T-helper 1 cell treated with Interleukin-12 subunit alpha and Interleukin-12 subunit beta and Interleukin-4 antibody, amounts not matched to agents 30 μg/mL and 1 μg/mL, for 36 hours (primary cell): Measurements from ENCODE around the gene SEC63.
"Not testable (repeated sequence)": the region's sequence is repeated elsewhere in the genome, so short reads cannot be mapped to it uniquely, and the experiment has no call there.

Experiments used
- H3K27ac Mint-ChIP-seq: one replicate; pipeline ENCODE4 v1.8.0; 2021; ENCODE audit warnings: mild to moderate bottlenecking, mixed read lengths
- H3K27me3 Mint-ChIP-seq: one replicate; pipeline ENCODE4 v1.8.0; 2021; ENCODE audit warnings: low read depth, mixed read lengths
- H3K36me3 Mint-ChIP-seq: one replicate; pipeline ENCODE4 v1.8.0; 2021; ENCODE audit warnings: low read depth, mixed read lengths
- H3K4me1 Mint-ChIP-seq: one replicate; pipeline ENCODE4 v1.8.0; 2021; ENCODE audit warnings: low read depth, mixed read lengths
- H3K4me3 Mint-ChIP-seq: one replicate; pipeline ENCODE4 v1.8.0; 2021; ENCODE audit warnings: mild to moderate bottlenecking, moderate library complexity, mixed read lengths
- H3K9me3 Mint-ChIP-seq: one replicate; pipeline ENCODE4 v1.8.0; 2021; ENCODE audit warnings: mixed read lengths

The SEC63 gene

GRCh38 chr6:107868867-107869611 lies 89.0 kb downstream of the SEC63 start:
- Mint-ChIP-seq H3K4me1 (peaks cover 9% of the 10 kb centered on the region), H3K27ac (no peak overlapping the region), H3K36me3 (peaks cover 22% of the 10 kb centered on the region), H3K27me3 (no peaks in the 10 kb centered on the region), H3K9me3 (no peaks in the 10 kb centered on the region), H3K4me3 (no peak overlapping the region)

- Mint-ChIP-seq H3K4me3 (no peak overlapping the region), H3K27ac (no peak overlapping the region), H3K9me3 (no peaks in the 10 kb centered on the region), H3K4me1 (peaks cover 7% of the 10 kb centered on the region), H3K27me3 (peaks cover 3% of the 10 kb centered on the region), H3K36me3 (peaks cover 15% of the 10 kb centered on the region)
These were observed 90.7 kb downstream of the SEC63 start for GRCh38 chr6:107867302-107867615.

GRCh38 chr6:107866606-107867301 lies 91.3 kb downstream of the SEC63 start:
- Mint-ChIP-seq H3K36me3 (peaks cover 15% of the 10 kb centered on the region), H3K27ac (no peak overlapping the region), H3K4me1 (peaks cover 7% of the 10 kb centered on the region), H3K27me3 (peaks cover 3% of the 10 kb centered on the region), H3K9me3 (no peaks in the 10 kb centered on the region), H3K4me3 (no peak overlapping the region)

GRCh38 chr6:107864226-107865127 lies 93.5 kb downstream of the SEC63 start:
- Mint-ChIP-seq H3K27ac (no peak overlapping the region), H3K27me3 (peaks cover 3% of the 10 kb centered on the region)

GRCh38 chr6:107862383-107862782 lies 95.6 kb downstream of the SEC63 start:
- no peaks in the 10 kb centered on the region for H3K9me3 Mint-ChIP-seq
- H3K4me1 Mint-ChIP-seq: peaks cover 1% of the 10 kb centered on the region
- no peaks in the 10 kb centered on the region for H3K36me3 Mint-ChIP-seq
- H3K27me3 Mint-ChIP-seq: peaks cover 6% of the 10 kb centered on the region
- H3K4me3 Mint-ChIP-seq: no peak overlapping the region
- no peak overlapping the region for H3K27ac Mint-ChIP-seq

More at GRCh38 chr6:107864226-107865127, 93.5 kb downstream of the SEC63 start:
- Mint-ChIP-seq H3K4me3 (no peak overlapping the region), H3K36me3 (peaks cover 2% of the 10 kb centered on the region), H3K4me1 (peaks cover 3% of the 10 kb centered on the region), H3K9me3 (no peaks in the 10 kb centered on the region)

- H3K9me3 Mint-ChIP-seq, H3K27ac Mint-ChIP-seq, H3K36me3 Mint-ChIP-seq, H3K27me3 Mint-ChIP-seq, H3K4me3 Mint-ChIP-seq, H3K4me1 Mint-ChIP-seq: not testable (repeated sequence)
These were observed 97.0 kb downstream of the SEC63 start for GRCh38 chr6:107860963-107861362.

- not testable (repeated sequence) for H3K4me3 Mint-ChIP-seq, H3K4me1 Mint-ChIP-seq, H3K9me3 Mint-ChIP-seq
These were observed 97.9 kb downstream of the SEC63 start for GRCh38 chr6:107860144-107860543.

GRCh38 chr6:107853230-107853629 lies 104.8 kb downstream of the SEC63 start:
- H3K27me3 Mint-ChIP-seq: peaks cover 16% of the 10 kb centered on the region
- no peak overlapping the region for H3K4me3 Mint-ChIP-seq
- peak overlapping the region; percentile 28 for H3K27ac Mint-ChIP-seq
- H3K4me1 Mint-ChIP-seq: peaks cover 3% of the 10 kb centered on the region
- no peaks in the 10 kb centered on the region for H3K36me3 Mint-ChIP-seq
- H3K9me3 Mint-ChIP-seq: no peaks in the 10 kb centered on the region

More at GRCh38 chr6:107860144-107860543, 97.9 kb downstream of the SEC63 start:
- not testable (repeated sequence) for H3K36me3 Mint-ChIP-seq, H3K27me3 Mint-ChIP-seq, H3K27ac Mint-ChIP-seq

- no peak overlapping the region for H3K4me3 Mint-ChIP-seq
- no peaks in the 10 kb centered on the region for H3K36me3 Mint-ChIP-seq
- no peaks in the 10 kb centered on the region for H3K9me3 Mint-ChIP-seq
- peaks cover 16% of the 10 kb centered on the region for H3K27me3 Mint-ChIP-seq
- peaks cover 7% of the 10 kb centered on the region for H3K4me1 Mint-ChIP-seq
- H3K27ac Mint-ChIP-seq: no peak overlapping the region
These were observed 108.7 kb downstream of the SEC63 start for GRCh38 chr6:107849325-107849724.

GRCh38 chr6:107847844-107848802 lies 109.9 kb downstream of the SEC63 start:
- Mint-ChIP-seq H3K4me1 (peaks cover 13% of the 10 kb centered on the region), H3K4me3 (peak overlapping the region; percentile 73), H3K27me3 (peaks cover 13% of the 10 kb centered on the region), H3K27ac (peak overlapping the region; percentile 27), H3K36me3 (no peaks in the 10 kb centered on the region), H3K9me3 (no peaks in the 10 kb centered on the region)

GRCh38 chr6:107846262-107846795 lies 111.7 kb downstream of the SEC63 start:
- peaks cover 9% of the 10 kb centered on the region for H3K27me3 Mint-ChIP-seq
- no peak overlapping the region for H3K27ac Mint-ChIP-seq
- H3K4me3 Mint-ChIP-seq: no peak overlapping the region
- H3K4me1 Mint-ChIP-seq: peaks cover 13% of the 10 kb centered on the region
- no peaks in the 10 kb centered on the region for H3K36me3 Mint-ChIP-seq
- H3K9me3 Mint-ChIP-seq: no peaks in the 10 kb centered on the region

- Mint-ChIP-seq H3K9me3 (no peaks in the 10 kb centered on the region), H3K4me3 (no peak overlapping the region), H3K4me1 (peaks cover 13% of the 10 kb centered on the region), H3K27me3 (peaks cover 9% of the 10 kb centered on the region), H3K36me3 (no peaks in the 10 kb centered on the region), H3K27ac (no peak overlapping the region)
These were observed 112.2 kb downstream of the SEC63 start for GRCh38 chr6:107845777-107846176.

- peak overlapping the region; percentile 47 for H3K4me3 Mint-ChIP-seq
- H3K36me3 Mint-ChIP-seq: no peaks in the 10 kb centered on the region
- peaks cover 9% of the 10 kb centered on the region for H3K27me3 Mint-ChIP-seq
- H3K4me1 Mint-ChIP-seq: peaks cover 13% of the 10 kb centered on the region
- no peak overlapping the region for H3K27ac Mint-ChIP-seq
- no peaks in the 10 kb centered on the region for H3K9me3 Mint-ChIP-seq
These were observed 114.6 kb downstream of the SEC63 start for GRCh38 chr6:107843400-107843799.
